MCF 10A (cell line): ENCODE measurements around the gene TAF4. TPM values are rescaled to one million over a fixed set of nuclear protein-coding genes. Genes with fewer than 3 reads are reported as not detected.

Experiments
- BruUV-seq: library from RNA; stranded (reverse); fragments of 400-500 nt; replicated peaks from 2 replicates; lab custom pipeline; 2021; lab: Mats Ljungman, UMichigan
- CTCF ChIA-PET: fragments of 300-600 bp; sonication (Branson Sonifier 250); formaldehyde crosslinking; extraction: SDS; loops from one replicate; lab custom pipeline; 2021; ENCODE audit warnings: antibody characterized with exemption, inconsistent platforms; lab: Yijun Ruan, JAX
- POLR2A ChIA-PET: fragments of 300-600, 350-650 bp; sonication (Branson Sonifier 250); formaldehyde crosslinking; extraction: SDS; loops from one replicate; lab custom pipeline; 2020; ENCODE audit warnings: antibody characterized with exemption, inconsistent platforms; lab: Yijun Ruan, JAX
- DNase-seq: peaks from one replicate; pipeline ENCODE4 v3.0.0-alpha.2; 2018; ENCODE audit not compliant: unreplicated experiment
- H3K27ac Mint-ChIP-seq: one replicate; pipeline ENCODE4 v1.8.0; 2022; ENCODE audit warnings: mild to moderate bottlenecking, low read depth, mixed read lengths; ENCODE audit not compliant: unreplicated experiment
- H3K27me3 Mint-ChIP-seq: one replicate; pipeline ENCODE4 v1.8.0; 2022; ENCODE audit warnings: mixed read lengths; ENCODE audit not compliant: insufficient read depth, unreplicated experiment
- H3K36me3 Mint-ChIP-seq: one replicate; pipeline ENCODE4 v1.8.0; 2022; ENCODE audit warnings: mild to moderate bottlenecking, moderate library complexity, mixed read lengths; ENCODE audit not compliant: insufficient read depth, unreplicated experiment
- H3K4me1 Mint-ChIP-seq: one replicate; pipeline ENCODE4 v1.8.0; 2022; ENCODE audit warnings: mixed read lengths; ENCODE audit not compliant: insufficient read depth, unreplicated experiment
- H3K4me3 Mint-ChIP-seq: one replicate; pipeline ENCODE4 v1.8.0; 2022; ENCODE audit warnings: mild to moderate bottlenecking, moderate library complexity, mixed read lengths; ENCODE audit not compliant: unreplicated experiment
- H3K9me3 Mint-ChIP-seq: one replicate; pipeline ENCODE4 v1.8.0; 2022; ENCODE audit warnings: mixed read lengths; ENCODE audit not compliant: unreplicated experiment
- intact Hi-C: fragments of 100-400 bp; cut with micrococcal nuclease; formaldehyde crosslinking; loops from 2 replicates; pipeline ENCODE4 v1.14.1; 2022
- total RNA-seq: library from RNA; stranded (reverse); gene quantifications from 2 replicates; pipeline ENCODE4 v1.2.3, GENCODE V29; 2022
- TF ChIP-seq, protein P1 (sequence below): fragments of 200-600 bp; IDR thresholded peaks from one replicate; pipeline ENCODE4 v1.8.0; 2022; ENCODE audit warnings: antibody characterized with exemption, mild to moderate bottlenecking; ENCODE audit not compliant: unreplicated experiment

Gene TAF4
- total RNA-seq, 1 experiment from 2014 or later, result 15.9 TPM

GRCh38 chr20:61932199-61932592 lies 133.5 kb downstream of the TAF4 start:
- Mint-ChIP-seq H3K4me1 (no peaks in the 10 kb centered on the region), H3K27me3 (no peaks in the 10 kb centered on the region), H3K4me3 (no peak overlapping the region), H3K27ac (no peak overlapping the region), H3K36me3 (peaks cover 5% of the 10 kb centered on the region), H3K9me3 (no peaks in the 10 kb centered on the region)
- DNase-seq, result no peak
- intact Hi-C loops, result no loop called here
- CTCF ChIA-PET, result no interaction called here
- no TSS peak for BruUV-seq
- TF ChIP-seq, protein P1, sequence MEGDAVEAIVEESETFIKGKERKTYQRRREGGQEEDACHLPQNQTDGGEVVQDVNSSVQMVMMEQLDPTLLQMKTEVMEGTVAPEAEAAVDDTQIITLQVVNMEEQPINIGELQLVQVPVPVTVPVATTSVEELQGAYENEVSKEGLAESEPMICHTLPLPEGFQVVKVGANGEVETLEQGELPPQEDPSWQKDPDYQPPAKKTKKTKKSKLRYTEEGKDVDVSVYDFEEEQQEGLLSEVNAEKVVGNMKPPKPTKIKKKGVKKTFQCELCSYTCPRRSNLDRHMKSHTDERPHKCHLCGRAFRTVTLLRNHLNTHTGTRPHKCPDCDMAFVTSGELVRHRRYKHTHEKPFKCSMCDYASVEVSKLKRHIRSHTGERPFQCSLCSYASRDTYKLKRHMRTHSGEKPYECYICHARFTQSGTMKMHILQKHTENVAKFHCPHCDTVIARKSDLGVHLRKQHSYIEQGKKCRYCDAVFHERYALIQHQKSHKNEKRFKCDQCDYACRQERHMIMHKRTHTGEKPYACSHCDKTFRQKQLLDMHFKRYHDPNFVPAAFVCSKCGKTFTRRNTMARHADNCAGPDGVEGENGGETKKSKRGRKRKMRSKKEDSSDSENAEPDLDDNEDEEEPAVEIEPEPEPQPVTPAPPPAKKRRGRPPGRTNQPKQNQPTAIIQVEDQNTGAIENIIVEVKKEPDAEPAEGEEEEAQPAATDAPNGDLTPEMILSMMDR, result no peak
- POLR2A ChIA-PET, result no interaction called here

DNA sequence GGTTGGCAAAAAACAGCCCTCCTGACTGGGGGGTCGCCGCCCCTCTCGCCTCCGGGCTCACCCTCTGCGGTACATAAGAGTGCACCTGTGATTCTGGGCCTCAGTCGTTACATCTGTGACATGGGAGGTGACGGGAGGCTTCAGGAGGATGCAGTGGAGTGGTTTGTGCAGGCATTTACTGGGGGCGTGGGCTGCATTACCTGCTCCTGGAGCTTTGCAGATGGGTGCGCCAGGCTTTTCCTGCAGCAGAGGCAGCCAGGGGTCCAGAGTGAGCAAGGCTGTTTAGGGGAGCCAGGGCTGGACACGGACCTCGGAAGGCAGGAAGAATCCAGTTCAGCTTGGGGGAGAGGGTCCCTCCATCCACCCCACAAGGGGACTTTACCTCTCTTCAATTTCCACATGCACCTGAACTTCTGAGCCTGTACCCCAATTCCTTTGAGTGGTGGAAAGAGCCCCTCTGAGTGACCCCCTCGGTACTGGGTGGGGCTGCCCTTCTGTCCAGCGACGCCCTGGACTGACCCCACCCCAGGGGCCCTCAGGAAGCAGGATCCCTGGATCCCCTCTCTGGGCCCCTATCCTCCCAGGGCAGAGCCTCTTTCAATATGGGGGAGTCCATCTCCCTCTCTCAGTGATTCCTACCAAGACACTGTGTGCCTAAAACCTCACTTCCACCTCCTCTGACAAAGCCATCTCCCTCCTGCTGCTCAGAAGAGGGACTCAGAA lies 134.0 kb downstream of the TAF4 start:
- ChIA-PET POLR2A (no interaction called here), CTCF (no interaction called here)
- no peak for DNase-seq
- intact Hi-C loops, result no loop called here
- Mint-ChIP-seq H3K4me3 (no peak overlapping the region), H3K27ac (no peak overlapping the region), H3K27me3 (no peaks in the 10 kb centered on the region), H3K36me3 (peaks cover 5% of the 10 kb centered on the region), H3K9me3 (no peaks in the 10 kb centered on the region), H3K4me1 (no peaks in the 10 kb centered on the region)
- TF ChIP-seq, protein P1, result no peak
- BruUV-seq, result no TSS peak

GRCh38 chr20:61930776-61931475 lies 134.8 kb downstream of the TAF4 start:
- ChIA-PET CTCF (no interaction called here), POLR2A (no interaction called here)
- no peak for DNase-seq
- no peaks in the 10 kb centered on the region for H3K27me3 Mint-ChIP-seq
- H3K4me3 Mint-ChIP-seq, result no peak overlapping the region
- BruUV-seq, result no TSS peak
- TF ChIP-seq, protein P1, result no peak
- H3K36me3 Mint-ChIP-seq, result peaks cover 5% of the 10 kb centered on the region
- H3K4me1 Mint-ChIP-seq, result peaks cover 3% of the 10 kb centered on the region
- intact Hi-C loops, result no loop called here
- no peaks in the 10 kb centered on the region for H3K9me3 Mint-ChIP-seq
- H3K27ac Mint-ChIP-seq, result no peak overlapping the region

GRCh38 chr20:61929971-61930666 lies 135.6 kb downstream of the TAF4 start:
- Mint-ChIP-seq H3K9me3 (no peaks in the 10 kb centered on the region), H3K27me3 (no peaks in the 10 kb centered on the region), H3K4me3 (no peak overlapping the region), H3K4me1 (peaks cover 9% of the 10 kb centered on the region), H3K36me3 (peaks cover 5% of the 10 kb centered on the region), H3K27ac (no peak overlapping the region)
- intact Hi-C loops, result no loop called here
- BruUV-seq, result no TSS peak
- POLR2A ChIA-PET, result no interaction called here
- TF ChIP-seq, protein P1, result no peak
- DNase-seq, result no peak
- CTCF ChIA-PET, result no interaction called here
